Measurements from ENCODE around the gene WIF1. TPM values are rescaled to one million over a fixed set of nuclear protein-coding genes. Genes with fewer than 3 reads are reported as not detected.

Gene WIF1, protein sequence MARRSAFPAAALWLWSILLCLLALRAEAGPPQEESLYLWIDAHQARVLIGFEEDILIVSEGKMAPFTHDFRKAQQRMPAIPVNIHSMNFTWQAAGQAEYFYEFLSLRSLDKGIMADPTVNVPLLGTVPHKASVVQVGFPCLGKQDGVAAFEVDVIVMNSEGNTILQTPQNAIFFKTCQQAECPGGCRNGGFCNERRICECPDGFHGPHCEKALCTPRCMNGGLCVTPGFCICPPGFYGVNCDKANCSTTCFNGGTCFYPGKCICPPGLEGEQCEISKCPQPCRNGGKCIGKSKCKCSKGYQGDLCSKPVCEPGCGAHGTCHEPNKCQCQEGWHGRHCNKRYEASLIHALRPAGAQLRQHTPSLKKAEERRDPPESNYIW
- not detected in 2 replicates for polyA plus RNA-seq (2014; cell fraction: cytosol; rRNA removed)
- not detected in 2 replicates for polyA plus RNA-seq (2014; cell fraction: nucleus; rRNA removed)

DNA sequence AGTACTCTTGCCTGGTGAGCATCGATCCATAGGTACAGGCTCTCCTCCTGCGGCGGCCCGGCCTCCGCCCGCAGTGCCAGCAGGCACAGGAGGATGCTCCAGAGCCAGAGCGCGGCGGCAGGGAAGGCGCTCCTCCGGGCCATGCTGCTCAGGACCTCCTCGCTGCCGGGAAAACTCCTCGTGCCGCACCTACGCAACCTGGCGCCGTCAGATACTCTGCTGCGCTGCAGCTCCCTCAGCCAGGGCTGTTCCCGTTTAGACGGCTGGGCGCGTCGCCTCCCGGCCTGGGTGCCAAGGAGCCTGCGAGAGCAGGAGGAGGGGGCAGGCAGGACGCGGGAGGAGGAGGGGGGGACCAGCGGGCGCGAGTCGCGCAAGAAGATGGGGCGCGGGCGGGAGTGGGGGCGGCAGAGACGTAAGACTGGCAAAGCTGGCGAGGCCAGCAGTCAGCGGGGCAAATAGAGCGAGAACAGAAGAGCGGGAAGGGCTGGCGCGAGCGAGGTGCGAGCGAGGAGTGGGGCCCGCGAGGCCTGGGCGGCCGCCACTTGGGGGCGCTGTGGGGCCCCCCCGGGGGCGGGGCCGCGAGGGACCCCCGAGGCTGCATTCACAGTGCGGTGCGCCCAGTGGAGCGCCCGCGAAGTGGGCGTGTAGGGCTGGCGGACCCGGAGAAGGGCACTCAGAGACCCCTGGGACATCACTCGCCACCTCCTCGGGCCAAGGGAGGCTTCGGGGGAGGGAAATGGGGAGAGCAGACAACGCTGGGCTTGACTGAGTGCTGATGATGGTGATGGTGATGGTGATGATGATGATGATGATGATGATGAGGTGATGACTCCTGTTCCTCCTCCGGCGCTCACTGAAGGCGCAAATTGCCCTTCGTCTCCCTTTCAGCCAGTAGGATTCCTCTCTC lies at the start of gene WIF1:
TSS of gene WIF1 (minus strand) at position 257 of the 907 bp plus-strand sequence. CDS start at position 143, 114 bp downstream.
- DNase-seq (ENCODE audit: low spot score), result peak; percentile 22

DNA sequence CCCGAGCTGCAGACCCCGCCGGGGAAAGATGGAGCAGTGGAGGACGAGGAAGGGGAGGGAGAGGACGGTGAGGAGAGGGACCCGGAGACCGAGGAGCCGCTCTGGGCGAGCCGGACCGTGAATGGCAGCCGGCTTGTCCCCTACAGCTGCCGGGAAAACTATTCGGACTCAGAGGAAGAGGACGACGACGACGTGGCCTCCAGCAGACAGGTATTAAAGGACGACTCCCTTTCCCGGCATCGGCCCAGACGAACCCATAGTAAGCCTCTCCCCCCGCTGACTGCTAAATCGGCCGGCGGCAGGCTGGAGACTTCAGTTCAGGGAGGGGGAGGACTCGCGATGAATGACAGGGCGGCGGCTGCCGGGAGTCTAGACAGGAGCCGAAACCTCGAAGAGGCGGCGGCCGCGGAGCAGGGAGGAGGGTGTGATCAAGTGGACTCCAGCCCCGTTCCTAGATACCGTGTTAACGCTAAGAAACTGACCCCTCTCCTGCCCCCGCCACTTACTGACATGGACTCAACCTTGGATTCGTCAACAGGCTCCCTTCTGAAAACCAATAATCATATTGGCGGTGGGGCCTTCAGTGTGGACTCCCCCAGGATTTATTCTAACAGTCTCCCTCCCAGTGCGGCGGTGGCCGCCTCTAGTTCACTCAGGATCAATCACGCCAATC lies 49.2 kb upstream of the WIF1 start:
- DNase-seq (ENCODE audit: low spot score), result peak; percentile 56

DNA sequence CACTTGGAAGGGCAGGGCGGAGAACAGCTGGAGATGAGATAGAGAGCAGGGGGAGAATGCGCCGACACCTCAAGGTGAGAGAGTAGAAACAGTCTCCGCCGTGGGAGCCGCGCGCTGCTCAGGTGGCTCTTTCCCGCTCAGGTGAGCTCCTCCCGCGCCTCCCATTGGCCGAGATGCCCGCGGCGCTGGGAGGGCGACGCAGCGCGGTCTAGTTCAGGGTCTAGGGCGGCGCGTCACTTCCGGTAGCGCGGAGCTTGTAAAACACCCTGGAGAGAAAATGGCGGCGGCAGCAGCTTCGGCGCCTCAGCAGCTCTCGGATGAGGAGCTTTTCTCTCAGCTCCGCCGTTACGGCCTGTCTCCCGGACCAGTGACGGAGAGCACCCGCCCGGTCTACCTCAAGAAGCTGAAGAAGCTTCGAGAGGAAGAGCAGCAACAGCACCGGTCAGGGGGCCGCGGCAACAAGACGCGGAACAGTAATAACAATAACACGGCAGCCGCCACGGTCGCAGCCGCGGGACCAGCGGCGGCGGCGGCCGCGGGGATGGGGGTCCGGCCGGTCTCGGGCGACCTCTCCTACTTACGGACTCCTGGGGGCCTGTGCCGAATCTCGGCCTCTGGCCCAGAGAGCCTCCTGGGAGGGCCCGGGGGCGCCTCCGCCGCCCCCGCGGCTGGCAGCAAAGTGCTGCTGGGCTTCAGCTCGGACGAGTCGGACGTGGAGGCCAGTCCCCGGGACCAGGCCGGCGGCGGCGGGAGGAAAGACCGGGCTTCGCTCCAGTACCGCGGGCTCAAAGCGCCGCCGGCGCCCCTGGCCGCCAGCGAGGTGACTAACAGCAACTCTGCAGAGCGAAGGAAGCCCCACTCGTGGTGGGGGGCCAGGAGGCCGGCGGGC lies 48.5 kb upstream of the WIF1 start, which contains the start of gene LEMD3:
TSS of gene LEMD3 (plus strand) at position 264 of the 889 bp plus-strand sequence. CDS start at position 278, 14 bp downstream.
- peak; percentile 93 for DNase-seq (ENCODE audit: low spot score)

DNA sequence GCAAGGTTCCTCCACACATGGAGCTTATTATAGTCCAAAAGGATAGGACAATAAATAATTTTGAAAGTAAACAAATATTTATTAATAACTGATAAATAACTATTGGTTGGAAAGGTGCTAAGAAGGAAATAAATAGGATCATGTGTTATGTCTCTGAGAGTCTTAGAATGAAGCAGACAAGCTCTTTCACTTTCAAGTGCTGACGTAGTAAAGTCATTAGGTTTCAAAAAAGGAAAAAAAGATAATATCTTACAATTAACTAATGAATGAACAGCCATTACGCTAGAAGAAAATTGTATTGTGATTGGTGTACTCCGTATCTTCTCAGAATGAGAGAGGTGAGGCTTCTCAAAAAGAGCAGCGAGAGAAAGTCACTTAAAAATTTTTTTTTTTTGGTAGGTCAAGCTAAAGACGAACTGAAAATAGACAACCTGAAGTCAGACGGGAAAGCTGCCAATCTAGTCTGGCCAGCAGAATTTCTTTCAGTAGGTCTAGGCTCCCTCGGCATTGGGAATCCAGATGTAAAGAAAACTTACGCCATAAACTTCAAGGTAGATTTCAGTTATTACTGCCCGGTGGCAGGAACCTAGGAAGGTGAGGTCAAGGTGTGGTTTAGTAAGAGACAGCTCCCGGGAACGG lies 47.7 kb upstream of the WIF1 start:
- DNase-seq (ENCODE audit: low spot score), result no peak

DNA sequence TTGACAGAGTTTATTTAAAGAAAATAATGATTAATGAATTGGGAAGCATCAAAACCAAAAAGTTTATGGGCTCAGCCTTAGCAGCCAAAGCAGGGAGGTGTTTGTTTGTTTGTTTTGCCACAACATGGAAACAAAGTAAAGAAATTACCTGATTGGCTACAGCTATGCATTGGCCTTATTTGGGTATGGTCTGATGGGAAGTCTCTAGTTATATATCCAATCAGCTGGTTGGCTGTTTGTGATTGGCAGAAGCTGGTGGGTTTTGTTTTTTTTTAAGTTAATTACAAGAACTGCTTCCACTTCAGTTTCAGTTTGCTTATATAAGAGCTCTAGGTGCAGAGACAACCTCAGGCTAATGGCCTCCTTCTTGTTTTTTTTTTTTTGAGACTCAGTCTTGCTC lies 43.7 kb upstream of the WIF1 start:
- no peak for DNase-seq (ENCODE audit: low spot score)

DNA sequence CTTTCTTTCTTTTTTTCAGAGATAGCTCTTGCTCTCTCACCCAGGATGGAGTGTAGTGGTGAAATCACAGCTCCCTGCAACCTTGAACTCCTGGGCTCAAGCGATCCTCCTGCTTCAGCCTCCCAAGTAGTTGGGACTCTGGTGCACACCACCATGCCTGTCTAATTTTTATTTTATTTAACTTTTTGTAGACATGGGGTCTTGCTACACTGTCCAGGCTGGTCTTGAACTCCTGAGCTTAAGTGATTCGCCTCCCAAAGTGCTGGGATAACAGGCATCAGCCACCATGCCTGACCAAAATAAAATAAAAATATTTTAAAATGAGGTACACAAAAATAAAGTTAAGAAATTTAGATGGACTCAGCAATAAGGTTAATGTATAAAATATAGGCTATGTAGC lies 43.1 kb upstream of the WIF1 start:
- DNase-seq (ENCODE audit: low spot score), result no peak

DNA sequence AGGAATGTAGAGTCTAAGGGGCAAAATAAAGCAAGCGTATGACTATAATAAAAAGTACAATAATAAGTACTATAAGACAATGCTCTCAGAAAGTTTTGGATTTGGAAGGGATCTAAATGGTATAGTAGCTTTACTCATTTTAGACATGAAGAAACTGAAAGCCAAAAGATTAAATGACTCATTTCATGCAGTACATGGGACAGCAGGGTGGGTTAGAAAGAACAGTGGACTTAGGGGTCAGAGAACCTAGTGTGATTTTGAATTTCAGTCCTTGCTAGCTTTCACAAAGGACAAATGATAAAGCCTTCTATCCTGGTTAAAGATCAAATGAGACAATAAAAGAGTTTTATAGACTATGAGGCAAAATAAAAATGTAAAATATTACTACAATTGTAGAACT lies 41.5 kb upstream of the WIF1 start:
- DNase-seq (ENCODE audit: low spot score), result no peak

DNA sequence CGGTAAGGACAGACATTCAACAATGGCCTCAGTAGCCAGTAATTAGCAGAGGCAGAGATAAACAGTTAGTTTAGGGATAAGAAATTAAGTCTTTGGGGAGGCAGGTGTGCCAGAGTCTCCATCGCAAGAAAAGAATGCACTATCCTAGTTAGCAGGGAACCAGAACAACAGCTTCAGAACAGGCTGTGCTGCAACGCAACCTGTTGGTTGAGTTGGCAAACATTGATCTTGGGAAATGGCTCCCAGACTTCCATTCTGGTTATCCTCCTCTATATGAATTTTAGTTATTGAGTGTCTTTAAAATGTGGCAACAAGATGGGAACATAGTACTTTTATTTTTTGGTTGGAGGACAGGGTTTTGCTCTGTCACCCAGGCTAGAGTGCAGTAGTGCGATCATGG lies 36.0 kb upstream of the WIF1 start:
- no peak for DNase-seq (ENCODE audit: low spot score)

DNA sequence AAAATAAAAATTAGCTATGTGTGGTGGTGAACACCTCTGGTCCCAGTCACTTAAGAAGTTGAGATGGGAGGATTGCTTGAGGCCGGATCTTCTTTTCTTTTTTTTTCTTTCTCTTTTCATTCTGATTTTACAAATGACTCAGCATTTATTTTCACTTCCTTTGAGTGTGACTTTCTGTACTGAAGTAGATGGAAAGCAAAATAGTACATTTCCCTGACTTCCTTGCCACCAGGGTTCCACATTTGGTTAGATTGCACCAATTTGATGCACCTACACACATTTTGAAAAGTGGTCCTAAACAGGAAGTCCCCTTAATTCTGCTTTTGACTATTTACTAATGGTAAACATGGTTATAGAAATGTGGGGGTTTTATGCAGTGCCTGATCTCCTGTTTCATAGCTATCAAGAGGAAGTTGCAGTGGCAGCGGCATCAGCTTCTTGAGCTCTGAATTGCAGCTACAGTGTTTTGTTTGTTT lies 35.3 kb upstream of the WIF1 start:
- DNase-seq (ENCODE audit: low spot score), result no peak

DNA sequence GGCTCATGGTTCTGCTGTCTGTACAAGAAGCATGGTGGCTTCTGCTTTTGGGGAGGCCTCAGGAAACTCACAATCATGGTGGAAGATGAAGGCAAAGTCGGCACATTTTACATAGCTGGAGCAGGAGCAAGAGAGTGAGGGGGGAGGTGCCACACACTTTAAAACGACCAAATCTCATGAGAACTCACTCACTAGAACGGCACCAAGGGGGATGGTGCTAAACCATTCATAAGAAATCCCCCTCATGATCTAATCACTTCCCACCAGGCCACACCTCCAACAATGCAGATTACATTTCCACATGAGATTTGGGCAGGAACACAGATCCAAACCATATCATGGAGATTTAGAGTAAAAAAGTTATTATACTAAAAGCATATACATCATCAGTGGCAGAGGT lies 34.7 kb upstream of the WIF1 start:
- DNase-seq (ENCODE audit: low spot score), result no peak

DNA sequence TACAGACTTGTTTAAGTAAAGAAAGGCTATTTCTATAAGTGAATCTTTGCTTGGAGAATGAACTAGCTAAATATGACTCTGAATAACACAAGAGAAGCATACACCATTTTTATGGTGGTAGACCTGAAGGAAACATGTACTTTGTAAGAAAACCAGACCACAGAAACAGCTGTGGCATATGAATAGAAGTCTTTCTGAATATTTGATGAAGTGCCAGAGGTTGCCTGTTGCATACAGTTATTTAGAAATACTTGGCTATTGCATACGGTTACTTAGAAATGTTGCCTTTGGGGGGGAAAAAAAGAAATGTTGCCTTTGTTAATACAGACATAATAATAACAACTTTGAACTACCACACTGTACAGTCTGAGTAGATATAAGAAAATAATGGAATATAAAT lies 31.5 kb upstream of the WIF1 start:
- no peak for DNase-seq (ENCODE audit: low spot score)

DNA sequence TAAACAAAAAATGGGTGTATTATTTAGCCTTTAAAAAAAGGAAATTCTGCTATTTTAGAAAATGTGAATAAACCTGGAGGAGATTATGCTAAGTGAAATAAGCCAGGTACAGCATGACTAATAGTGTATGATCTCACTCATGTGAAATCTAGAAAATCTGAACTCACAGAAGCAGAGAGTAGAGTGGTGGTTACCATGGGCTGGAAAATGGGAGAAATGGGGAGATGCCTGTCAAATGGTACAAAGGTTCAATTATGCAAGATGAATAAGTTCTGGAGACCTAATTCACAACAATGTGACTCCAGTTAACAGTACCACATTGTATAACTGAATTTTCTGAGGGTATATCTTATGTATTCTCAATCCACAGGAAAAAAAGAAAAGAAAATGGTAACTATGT lies 30.9 kb upstream of the WIF1 start:
- DNase-seq (ENCODE audit: low spot score), result no peak

DNA sequence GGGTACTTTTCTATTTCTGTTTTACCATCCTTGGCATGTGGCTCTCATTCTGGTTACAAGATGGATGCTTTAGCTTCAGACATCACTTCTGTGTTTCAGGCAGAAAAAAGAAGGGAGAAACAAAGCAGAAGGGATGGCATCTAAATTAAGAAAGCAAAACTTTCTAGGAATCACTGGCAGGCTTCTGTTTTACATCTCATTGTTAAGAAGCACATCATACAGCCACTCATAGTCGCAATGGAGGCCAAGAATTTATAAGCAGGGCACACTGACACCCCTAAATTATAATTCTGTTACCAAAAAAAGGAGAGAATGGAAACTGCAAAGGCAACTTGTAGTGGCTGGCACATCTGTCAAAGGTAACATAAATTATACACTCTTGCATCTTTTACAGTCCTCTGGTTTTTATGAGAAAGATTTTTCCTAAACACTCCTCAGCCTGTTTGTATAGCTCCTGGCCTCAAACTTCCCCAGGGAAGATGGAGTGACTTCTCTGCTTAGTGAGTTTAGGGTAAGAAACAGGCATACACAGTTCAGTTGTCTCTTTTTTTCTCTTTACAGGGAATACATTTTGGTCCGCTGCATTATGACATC lies 26.3 kb upstream of the WIF1 start:
- DNase-seq (ENCODE audit: low spot score), result no peak

DNA sequence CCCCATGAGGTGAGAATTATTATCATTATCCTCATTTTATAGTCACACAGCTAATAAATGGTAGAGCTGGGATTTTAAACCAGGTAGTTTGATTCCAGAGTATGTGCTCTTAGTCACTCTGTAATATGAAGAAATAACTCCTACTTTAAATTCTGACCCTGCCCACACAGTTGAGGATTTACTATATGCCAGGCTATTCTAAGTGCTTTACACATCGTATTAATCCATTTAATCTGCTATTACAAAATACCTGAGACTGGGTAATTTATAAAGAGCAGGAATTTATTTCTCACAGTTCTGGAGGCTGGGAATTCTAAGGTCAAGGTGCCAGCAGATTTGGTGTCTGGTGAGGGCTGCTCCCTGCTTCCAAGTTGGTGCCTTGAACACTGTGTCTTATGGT lies 19.6 kb upstream of the WIF1 start:
- DNase-seq (ENCODE audit: low spot score), result no peak

DNA sequence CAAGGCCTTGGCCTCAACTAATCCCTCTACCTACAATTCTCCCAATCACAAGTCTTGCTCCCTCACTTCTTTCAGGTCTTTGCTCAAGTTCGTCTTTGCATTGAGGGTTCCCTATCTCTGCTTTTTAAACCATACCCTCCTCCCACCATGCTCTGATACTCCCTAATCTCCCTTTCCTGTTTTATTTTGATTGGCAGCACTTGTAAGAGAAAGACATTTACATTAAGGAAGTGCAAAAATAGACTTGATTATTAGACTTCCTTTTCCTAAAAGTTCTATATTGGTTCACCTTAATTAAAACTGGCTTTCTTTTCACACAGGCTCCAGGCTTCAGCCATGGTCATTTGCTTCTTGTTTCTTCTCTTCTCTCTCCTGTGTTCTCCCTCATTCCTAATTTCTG lies 18.3 kb upstream of the WIF1 start:
- no peak for DNase-seq (ENCODE audit: low spot score)

DNA sequence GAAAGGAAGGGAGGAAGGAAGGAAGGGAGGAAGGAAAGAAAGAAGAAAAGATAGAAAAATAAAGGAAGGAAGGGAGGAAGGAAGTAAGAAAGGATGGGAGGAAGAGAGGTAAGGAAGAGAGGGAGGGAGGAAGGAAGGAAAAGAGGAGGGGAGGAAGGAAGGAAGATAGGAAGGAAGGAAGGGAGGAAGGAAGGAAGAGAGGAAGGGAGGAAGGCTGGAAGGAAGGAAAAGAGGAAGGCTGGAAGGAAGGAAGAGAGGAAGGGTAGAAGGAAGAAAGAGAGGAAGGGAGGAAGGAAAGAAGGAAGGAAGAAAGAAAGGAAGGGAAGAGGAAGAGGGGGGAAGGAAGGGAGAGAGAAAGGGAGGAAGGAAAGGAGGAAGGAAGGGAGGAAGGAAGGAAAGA lies 12.8 kb upstream of the WIF1 start:
- no peak for DNase-seq (ENCODE audit: low spot score)

DNA sequence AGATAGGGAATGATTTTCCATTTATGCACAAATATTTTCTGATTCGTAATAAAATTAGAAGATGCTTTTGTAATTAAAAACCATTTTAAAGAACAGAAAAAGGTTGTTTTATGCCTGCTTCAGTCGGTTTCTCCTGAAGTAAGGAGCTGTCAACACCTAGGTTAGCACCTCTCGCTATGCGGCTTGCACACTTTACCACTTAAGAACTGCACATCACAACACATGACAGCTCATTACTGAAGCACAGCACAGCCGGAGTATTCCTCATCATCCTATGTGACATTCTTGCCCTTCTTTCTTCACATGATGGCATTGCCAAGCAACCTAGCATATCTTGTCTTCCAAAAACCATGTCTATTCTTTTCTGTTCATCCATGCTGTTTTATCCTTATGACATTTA lies 5.4 kb upstream of the WIF1 start:
- no peak for DNase-seq (ENCODE audit: low spot score)

DNA sequence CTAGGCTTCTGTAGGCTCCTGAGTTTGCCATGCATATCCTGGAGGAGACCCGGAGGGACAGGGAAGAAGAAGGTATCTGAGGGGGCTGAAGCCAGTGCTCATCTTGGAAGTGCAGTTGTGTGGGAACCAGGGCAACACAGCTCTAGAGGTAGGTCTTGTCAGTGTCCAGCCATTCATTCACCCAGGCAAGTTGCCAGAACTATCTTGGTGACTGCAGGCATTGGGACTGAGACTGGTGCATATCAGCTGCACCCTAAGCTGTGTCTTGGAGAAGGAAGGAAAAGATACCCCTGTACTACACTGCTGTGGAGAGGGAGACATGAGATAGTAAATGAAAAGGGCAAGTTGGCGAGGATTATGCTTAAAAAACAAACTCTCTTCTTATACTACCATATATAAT lies 4.9 kb upstream of the WIF1 start:
- no peak for DNase-seq (ENCODE audit: low spot score)

DNA sequence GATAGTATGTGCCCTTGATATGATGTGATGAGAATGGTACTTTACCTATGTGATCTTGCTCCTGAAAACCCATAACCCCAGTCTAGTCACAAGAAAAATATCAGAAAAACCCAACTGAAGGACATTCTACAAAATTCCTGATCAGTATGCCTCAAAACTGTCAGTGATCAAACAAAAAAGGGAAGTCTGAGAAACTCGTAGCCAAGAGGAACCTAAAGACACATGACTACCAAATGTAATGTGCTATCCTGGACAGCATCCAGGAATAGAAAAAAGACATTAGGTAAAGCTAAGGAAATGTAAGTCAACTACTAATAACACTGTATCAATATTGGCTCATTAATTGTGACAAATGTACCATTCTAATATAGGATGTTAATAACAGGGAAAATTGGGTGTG lies 4.1 kb upstream of the WIF1 start:
- DNase-seq (ENCODE audit: low spot score), result no peak
